ENCODE data around the gene GDF15.
"Not testable (repeated sequence)": the region's sequence is repeated elsewhere in the genome, so short reads cannot be mapped to it uniquely, and the experiment has no call there.

The GDF15 gene

DNA sequence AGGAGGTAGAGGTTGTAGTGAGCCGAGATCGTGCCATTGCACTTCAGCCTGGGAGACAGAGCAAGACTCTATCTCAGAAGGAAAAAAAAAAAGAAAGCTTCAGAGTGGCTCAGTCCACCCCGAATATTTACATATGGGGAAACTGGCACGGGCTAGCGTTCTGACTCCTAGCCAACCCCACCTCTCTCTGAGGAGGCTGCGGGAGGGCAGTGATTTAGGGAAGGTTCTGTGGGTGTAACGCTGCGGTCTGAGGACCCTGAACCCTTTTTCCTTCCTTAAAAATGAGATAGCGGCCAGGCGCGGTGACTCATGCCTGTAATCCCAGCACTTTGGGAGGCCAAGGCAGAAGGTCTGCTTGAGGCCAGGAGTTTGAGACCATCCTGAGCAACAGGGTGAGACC, 6.5 kb downstream of the GDF15 start:
- no peak for DNase-seq (ENCODE audit: low read depth)

DNA sequence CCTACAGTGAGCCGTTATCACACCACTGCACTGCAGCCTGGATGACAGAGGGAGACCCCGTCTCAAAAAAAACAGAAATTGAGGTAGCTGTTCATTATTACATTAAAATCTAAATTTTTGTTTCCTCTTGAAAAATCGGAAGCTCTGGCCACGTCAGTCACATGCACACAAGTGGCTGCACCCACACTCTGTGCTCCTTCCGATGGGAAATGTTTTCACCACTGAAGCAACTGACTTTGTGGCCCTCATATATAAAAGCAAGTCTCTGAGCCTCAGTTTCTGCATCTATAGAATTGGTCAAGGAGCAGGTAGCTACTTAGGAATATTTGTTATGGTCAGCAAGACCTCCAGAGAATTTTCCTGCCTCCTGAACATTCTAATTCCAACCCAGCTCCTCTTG, 7.0 kb downstream of the GDF15 start:
- no peak for DNase-seq (ENCODE audit: low read depth)

DNA sequence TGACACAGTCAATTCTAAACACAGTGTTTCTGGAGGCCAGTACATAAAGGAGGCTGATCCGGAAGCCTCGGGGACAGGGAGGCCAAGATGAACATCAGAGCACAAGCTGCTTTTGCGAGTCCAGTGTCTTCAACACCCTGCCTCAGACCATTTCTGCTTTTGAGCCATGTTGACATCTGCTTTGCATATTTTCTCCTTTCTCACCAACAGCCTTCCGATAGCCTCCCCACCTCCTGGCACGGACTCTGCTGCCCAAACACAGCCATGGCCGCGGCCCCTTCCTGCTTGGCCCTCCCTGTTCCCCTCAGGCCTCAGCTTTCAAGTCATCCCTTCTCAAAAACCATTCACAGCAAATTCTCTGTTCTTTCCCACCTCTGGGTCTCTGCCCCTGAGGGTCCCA, 7.9 kb downstream of the GDF15 start:
- DNase-seq (ENCODE audit: low read depth) = no peak

DNA sequence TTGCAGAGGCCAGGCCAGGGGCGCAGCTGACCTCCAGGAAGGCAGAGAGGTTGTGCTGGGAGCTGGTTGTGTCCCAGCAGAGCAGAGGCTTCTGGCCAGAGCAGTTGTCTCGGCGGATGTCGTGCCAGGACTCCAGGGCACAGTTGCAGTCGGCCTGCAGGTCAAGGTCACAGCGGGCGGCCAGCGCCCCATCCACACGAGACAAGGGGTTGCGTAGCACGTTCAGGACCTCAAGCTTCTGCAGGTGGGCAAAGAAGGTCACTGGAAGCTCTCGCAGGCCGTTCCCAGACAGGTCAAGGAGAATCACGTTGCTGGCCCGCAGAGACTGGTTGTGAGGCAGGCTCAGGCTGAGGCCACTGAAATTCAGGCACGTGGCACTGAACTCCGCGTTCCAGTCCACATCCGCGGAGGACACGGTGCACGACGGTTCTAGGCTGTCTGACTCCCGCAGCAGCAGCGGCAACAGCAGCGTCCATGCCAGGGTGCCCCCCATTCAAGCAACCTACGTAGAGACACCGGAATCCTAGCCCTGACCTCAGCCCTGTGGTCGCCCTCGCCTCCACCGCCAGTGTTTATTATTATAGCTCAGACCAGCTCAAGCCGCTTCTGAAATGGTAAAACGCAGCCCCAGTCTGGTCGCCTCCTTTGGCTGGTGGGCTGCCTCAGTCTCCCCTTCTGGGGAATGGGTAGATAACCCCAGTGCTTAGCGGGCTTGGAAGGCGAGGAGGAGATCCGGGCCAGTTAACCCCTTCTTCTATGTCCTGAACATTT, 10.7 kb downstream of the GDF15 start:
- no peak for DNase-seq (ENCODE audit: low read depth)

DNA sequence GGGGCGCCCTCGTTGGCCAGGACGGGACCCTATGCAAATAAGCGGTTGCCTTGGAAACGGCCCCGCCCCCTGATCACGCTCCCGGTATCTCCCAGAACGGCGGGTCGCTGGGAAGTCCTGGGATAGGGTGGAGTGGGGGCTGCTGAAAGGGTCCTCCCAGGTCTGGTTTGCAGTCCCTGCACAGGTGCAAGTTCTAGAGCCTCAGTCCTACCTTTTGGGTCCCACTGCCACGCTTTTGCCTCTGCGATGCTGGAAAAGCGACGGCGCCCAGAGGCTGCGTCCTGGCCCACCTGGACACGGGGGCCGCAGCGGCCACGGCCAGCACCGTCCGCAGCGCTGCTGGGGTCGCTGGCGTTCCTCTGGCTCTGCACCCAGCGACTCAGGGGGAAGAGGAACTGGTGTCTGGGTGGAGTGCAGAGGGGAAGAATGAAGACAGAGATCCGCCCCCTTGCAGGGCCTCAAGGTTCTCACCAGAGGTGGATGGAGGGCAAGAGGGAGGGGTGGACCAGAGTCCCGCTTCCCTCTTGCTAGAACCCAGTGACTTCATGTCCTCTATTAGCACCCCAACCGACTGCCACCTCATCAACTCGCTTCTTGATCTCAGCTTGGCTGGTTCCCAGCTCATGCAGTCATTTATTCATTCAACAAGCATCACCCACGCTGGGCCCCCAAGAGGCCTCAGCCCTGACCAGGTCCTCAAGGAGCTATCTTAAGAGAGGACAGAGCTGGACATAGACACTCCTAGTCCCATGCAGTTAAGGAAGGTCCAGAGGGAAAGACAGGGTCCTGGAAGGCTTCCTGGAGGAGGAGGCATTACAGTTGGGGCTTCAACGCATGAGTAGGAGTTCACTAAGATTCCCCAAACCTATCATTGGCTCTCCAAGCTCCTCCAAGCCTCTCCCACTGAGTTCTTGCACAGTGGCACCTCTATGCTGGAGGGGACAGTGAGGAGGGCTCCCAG, 11.6 kb downstream of the GDF15 start, which contains the start of gene LRRC25:
Gene LRRC25, minus strand, starts transcription at position 381 of the 961 bp plus-strand sequence. CDS start 659 bp downstream, outside the sequence.
- no peak for DNase-seq (ENCODE audit: low read depth)

DNA sequence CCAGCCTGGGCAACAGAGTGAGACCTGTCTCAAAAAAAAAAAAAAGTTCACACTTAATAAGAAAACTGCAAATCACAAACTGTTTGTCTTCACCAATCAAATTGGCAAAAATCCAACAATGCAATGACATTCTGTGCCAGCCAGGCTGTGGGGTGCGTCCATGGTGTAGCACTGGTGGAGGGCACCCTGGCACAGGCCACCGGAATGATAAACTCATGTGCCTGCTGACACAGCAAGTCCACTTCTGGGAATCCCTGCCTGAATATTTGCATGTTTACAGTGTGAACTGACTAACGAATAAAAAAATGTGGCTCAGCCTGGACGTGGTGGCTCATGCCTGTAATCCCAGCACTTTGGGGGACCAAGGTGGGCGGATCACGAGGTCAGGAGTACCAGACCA, 13.1 kb downstream of the GDF15 start:
- no peak for DNase-seq (ENCODE audit: low read depth)

DNA sequence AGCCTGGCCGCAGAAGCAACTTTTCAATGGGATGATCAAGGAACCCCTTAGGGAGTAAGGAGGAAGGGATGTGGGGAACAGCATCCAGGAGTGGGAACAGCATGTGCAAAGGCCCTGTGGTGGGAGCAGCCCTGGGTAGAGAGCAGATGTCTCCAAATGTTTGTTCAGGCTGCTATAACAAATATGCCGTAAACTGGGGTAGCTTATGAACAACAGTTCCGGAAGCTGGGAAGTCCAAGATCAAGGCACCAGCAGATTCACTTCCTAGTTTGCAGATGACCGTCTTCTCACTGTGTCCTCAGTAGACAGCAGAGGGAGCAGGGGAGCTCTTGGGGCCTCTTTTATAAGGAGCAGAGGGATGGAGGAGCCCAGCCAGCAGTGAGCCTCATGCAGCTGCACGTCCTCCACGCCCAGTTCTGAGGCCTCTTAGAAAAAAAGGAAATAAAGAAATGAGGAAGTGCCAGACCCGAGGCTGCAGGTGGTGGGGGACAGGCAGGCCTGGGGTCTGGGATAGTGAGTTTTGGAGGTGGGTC, 15.7 kb downstream of the GDF15 start:
- DNase-seq (ENCODE audit: low read depth) = no peak

DNA sequence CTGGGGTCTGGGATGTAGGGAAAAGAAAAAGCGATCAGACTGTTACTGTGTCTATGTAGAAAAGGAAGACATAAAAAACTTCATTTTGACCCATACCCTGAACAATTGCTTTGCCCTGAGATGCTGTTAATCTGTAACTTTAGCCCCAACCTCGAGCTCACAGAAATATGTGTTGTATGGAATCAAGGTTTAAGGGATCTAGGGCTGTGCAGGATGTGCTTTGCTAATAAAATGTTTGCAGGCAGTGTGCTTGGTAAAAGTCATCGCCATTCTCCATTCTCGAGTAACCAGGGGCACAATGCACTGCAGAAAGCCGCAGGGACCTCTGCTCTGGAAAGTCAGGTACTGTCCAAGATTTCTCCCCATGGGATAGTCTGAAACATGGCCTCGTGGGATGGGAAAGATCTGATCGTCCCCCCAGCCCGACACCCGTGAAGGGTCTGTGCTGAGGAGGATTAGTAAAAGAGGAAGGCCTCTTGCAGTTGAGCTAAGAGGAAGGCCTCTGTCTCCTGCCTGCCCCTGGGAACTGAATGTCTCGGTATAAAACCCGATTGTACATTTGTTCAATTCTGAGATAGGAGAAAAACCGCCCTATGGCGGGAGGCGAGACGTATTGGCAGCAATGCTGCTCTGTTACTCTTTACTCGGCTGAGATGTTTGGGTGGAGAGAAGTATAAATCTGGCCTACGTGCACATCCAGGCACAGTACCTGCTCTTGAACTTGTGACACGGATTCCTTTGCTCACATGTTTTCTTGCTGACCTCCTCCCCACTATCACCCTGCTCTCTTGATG, 16.7 kb downstream of the GDF15 start:
- DNase-seq (ENCODE audit: low read depth) = not testable (repeated sequence)

DNA sequence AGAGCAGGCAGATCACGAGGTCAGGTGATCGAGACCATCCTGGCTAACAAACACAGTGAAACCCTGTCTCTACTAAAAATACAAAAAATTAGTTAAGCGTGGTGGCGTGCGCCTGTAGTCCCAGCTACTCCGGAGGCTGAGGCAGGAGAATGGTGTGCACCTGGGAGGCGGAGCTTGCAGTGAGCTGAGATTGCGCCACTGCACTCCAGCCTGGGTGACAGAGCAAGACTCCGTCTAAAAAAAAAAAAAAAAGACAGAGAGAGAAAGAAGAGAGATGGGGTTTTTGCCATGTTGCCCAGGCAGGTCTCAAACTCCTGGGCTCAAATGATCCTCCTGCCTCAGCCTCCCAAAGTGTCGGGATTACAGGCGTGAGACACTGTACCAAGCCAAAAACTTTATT, 19.8 kb downstream of the GDF15 start:
- not testable (repeated sequence) for DNase-seq (ENCODE audit: low read depth)

DNA sequence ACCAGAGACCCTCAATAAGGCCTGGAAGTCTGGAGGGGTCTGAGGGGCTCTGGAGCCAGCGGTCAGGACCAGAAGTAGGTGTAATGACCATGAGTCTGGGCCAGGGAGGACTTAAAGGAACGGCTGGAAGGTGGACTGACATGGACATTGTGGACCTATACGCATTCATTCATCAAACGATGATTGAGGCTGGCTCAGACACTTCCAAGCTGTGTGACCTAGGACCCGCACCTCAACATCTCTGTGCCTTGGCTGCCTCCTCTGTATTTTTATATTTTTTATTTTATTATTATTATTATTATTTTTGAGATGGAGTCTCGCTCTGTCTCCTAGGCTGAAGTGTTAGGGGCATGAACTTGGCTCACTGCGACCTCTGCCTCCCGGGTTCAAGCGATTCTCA, 20.8 kb downstream of the GDF15 start:
- DNase-seq (ENCODE audit: low read depth) = no peak

DNA sequence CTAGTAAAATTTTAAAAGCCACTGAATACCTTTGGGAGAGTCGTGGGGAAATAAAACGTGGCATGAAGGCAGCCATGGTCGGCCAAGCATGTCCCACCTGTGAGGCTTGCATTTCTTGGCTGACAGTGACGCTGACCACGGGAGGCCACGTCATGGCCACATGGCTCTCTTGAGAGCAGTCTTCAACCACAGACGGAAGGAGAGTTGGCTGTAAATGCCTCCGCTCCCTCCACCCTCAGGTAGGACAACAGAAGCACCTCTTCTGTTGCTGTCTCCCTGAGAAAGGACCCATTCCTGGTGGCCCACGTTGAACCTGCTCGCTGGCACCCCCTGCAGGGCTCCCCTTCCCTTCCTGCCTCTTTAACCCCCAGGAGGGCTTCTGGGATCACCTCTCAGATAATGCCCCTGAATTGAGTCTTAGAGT, 22.1 kb downstream of the GDF15 start:
- no peak for DNase-seq (ENCODE audit: low read depth)

DNA sequence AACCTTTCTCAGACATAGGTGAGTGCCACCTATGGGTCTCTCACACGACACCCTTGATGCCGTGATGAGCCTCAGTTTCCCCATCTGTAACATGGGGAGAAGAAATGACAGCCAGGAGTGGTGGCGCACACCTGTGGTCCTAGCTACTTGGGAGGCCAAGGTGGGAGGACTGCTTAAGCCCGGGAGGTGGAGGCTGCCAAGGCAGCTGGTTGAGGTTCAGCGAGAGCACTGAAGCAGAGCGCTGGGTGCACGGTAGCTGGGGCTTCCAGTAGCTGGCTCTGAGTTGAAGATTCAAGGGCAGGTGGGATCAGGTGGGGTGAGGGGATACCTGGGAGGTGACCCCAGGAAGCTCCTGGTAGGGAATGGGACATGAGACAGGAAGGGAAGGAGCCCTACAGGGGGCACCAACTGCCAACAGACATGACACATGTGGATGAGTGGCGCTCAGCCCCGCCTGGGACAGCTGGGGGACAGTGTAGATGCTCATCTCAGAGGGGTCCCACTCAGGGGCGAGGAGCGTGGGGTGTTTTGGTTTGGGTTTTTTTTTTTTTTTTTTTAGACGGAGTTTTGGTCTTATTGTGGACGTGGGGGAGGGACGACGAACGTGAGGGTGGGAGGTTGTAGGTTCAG, 26.8 kb downstream of the GDF15 start:
- no peak for DNase-seq (ENCODE audit: low read depth)

DNA sequence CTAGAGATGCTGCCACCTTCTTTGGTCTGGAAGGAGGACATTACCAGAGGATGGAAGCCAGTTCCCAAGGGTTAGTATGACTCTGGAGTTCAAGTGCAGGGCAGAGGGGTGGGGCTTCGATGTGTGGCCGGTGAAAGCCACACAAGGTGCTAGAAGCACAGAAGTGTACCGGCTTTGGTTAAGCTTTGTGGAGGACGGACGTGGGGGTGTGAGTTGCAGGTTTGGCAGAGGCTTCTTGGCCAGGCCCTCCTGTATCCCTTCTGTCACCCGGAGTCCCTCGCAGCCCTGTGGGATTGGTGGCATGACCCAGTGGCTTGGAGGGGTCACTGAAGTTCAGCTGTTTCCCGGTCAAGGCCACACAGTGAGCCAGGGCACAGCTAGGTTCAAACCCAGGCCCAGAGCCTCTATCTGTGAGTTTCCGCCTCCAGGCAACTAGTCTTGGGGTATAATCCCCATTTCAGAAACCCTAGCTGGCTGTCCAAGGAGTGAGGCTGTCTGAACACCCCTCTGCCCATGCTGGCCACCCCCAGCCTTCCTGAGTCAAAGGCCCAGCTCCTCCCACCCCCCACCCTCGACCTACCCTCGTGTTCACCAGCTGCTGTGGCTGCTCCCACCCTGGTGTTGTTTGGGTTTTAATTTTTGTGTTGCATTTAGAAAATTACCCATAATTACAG, 28.7 kb downstream of the GDF15 start:
- no peak for DNase-seq (ENCODE audit: low read depth)

DNA sequence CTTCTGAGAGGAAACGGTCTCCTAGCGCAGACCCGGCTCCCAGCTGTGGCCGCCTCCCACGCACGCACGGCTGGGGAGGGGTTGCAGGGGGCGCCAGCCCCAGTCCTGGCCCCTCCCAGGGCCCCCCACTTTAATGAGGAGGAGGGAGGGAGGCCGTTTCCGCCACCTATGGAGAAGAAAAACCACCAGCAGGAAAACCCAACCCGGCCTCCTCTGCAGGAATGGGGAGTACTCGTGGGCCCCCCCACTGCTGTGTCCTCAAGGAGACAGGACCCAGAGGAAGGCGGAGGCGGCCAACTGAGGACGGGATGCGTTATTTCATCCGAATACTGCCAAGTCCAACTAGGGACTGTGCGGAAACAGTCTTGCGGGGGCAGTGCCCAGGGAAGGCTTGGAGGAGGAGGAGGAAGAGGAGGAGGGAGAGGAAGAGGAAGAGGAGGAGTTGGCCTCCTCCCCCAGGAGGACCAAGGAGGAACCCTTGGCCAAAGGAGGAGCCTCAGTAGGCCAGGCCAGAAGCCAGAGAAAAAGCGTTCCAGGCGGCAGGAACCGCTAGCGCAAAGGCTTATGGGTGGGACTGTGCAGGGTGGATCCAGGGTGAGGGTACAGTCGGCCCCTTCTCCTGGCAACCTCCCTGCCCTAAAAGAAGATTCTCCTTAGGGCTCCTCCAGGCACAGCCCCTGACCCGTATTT, 29.4 kb downstream of the GDF15 start:
- DNase-seq (ENCODE audit: low read depth) = no peak

DNA sequence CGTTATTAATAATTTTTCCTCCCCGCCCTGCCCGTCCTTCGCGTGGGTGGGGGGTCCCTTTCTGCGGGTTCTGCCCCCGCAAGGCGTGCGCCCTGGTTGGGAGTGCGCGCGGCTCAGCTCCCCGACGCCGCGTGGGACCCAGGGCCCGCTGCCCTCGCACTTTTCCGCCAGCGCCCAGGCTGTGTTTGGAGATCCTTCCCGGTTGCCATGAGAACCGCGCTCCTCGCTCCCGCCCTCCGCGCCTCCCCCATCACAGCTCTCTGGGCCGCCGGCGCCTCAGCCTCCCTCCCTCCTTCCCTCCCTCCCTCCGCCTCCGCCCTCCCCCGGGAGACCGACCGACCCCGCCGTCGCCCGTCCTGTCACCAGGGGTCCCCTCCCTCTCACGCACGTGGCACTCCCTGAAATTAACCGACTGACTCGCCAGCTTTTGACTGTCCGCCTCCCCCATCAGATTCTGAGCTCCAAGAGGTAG, 30.9 kb downstream of the GDF15 start:
- no peak for DNase-seq (ENCODE audit: low read depth)

DNA sequence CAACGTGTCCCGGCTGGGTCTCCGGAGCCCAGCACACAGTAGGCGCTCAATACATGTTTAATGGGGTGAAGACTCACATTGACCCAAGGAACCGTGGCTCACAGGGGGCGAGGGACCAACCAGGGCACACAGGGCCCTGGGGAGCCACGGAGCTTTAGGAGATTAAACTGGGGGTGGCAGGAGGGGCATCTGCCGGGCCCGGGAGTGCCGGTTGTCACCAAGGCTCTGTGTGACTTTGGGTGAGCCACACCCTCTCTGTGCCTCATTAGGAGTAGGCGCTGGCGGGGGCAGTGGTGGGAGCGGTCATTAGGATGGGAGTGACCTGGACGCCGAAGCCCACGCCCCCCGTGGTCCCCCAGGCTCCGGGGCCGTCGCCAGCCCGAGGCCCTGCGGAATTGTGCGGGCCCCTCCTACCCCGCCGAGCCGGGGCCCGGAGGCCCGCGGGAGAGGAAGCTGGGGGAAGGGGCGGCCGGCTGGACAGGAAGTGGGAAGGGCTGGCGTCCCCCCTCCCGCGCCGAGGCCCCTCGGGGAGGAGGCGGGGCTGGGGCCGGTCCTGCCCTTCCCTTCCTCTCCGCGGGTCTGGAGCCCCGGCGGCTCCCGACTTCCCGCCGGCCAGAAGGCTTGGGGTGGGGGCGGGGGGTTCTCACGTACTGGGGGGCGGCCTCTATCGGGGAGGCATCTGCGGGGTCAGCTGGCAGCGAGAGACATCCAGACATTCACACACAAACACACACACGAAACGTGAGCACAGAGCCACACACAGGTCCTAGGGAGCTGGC, 31.5 kb downstream of the GDF15 start:
- no peak for DNase-seq (ENCODE audit: low read depth)

DNA sequence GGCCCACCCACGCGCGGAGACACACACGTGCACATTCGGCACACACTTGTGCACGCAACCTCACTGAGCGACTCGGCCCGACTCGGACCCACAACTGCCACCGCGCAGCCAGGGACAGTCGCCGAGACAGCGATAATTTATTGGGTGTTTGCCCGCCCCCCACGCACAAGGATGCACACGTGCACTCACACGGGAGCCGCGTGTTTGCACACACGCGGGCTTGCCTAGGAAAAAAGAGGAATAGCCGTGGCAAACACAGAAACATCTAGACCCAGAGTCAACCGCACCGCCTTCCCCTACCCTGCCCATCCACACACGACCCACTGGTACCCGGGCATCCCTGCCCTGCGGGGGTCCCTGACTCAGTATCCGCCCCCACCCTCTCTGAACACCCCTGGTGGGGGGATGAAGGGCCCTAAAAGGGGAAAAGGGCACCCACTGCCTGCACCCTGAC, 32.1 kb downstream of the GDF15 start:
- DNase-seq (ENCODE audit: low read depth) = no peak

DNA sequence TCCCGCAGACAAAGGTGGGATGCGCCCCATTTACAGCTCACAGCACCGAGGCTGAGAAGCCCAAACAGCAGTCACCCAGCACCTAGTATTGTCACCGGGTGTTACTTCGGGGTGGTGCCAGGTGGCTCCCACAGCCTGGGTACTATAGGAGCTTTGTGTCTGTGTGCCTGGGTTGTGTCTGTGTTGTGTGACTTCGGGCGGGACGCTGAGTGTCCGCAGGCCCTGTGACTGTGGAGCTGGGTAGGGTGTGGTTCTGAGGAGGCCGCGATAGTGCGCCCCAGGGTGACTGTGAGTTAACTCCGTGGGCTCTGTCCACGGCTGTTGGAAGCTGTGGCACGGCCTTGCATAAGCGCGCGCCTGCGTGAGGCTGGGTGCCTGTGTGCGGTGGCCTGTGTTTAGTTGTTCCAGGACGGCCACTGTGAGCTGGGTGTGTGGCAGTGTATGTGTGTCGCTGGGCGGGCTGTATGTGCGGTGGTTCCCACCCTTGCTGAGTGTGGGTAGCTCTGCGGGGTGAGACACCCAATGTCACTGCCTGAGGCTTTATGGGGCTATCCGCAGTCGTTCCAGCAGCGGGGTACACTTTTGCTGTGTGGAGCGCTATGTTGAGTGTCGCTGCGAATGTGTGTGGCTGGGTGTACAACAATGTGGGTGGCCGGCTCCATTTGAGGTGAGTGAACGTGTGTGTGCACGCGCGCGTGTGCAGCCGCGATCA, 32.7 kb downstream of the GDF15 start:
- no peak for DNase-seq (ENCODE audit: low read depth)

All from activated T-cell treated with anti-CD3 and anti-CD28 coated beads for 1 hour (primary cell).